HCT116 (cell line): Measurements from ENCODE around the gene NANOS2. TPM values are rescaled to one million over a fixed set of nuclear protein-coding genes. Genes with fewer than 3 reads are reported as not detected.
"Not testable (repeated sequence)": the region's sequence is repeated elsewhere in the genome, so short reads cannot be mapped to it uniquely, and the experiment has no call there.

Experiments
- ATAC-seq: fragments of 200-7000 bp; cut with Tn5 transposase; 2 replicates; pipeline ENCODE4 v1.9.1; 2020; ENCODE audit warnings: mild to moderate bottlenecking, moderate library complexity
- BruUV-seq: library from RNA; stranded (reverse); fragments of 400-500 nt; replicated peaks from 2 replicates; lab custom pipeline; 2021; lab: Mats Ljungman, UMichigan
- CTCF ChIA-PET: fragments of 300-600 bp; sonication (Branson Sonifier 250); formaldehyde crosslinking; loops from one replicate; lab custom pipeline; 2021; ENCODE audit warnings: antibody characterized with exemption; lab: Charles Lee
- POLR2A ChIA-PET: fragments of 300-600, 350-600 bp; sonication (Branson Sonifier 250); formaldehyde crosslinking; loops from one replicate; lab custom pipeline; 2021; ENCODE audit warnings: antibody characterized with exemption; lab: Charles Lee
- RAD21 ChIA-PET, 2 experiments: fragments of 300-600 bp; sonication (Branson Sonifier 250); formaldehyde crosslinking; loops; one replicate each; lab custom pipeline; 2023; ENCODE audit warnings: low total read pairs in 2 of 2; ENCODE audit not compliant: uncharacterized antibody in 2 of 2, unreplicated experiment in 2 of 2, low non-redundant PET in 1 of 2; lab: Charles Lee
- DNase-seq: peaks from one replicate; pipeline ENCODE4 v3.0.0-alpha.2; 2010; ENCODE audit warnings: low read depth, low spot score
- H2AFZ ChIP-seq: fragments of 200-600 bp; shearing (Covaris generic), sonication (generic); 2 replicates; pipeline ENCODE4 v1.6.1; 2017; ENCODE audit warnings: low read depth, mixed run types, mixed read lengths, antibody characterized with exemption, low read length; ENCODE audit not compliant: poor library complexity, severe bottlenecking
- H3K27ac ChIP-seq: 2 replicates; pipeline ENCODE4 v1.5.1; 2012; ENCODE audit warnings: low read depth, low read length
- H3K27me3 ChIP-seq: fragments of 200-600 bp; sonication (generic); 2 replicates; pipeline ENCODE4 v1.6.1; 2016; ENCODE audit warnings: mixed run types, low read length, mixed read lengths; ENCODE audit not compliant: insufficient read depth
- H3K36me3 ChIP-seq, 2 experiments: fragments of 200-500 bp in 1 of 2; fragments of 200-600 bp in 1 of 2; sonication (Bioruptor generic) in 1 of 2; sonication (generic) in 1 of 2; 2 replicates each; pipeline versions ENCODE4 v1.5.1 to v1.6.1; 2014 to 2016; ENCODE audit warnings: low read length in 2 of 2, inconsistent platforms in 1 of 2, mixed read lengths in 1 of 2, mixed run types in 1 of 2; ENCODE audit not compliant: insufficient read depth in 2 of 2, control insufficient read depth in 1 of 2
- H3K4me1 ChIP-seq, 2 experiments: fragments of 200-600 bp in 1 of 2; sonication (generic) in 1 of 2; 2 replicates each; pipeline versions ENCODE4 v1.5.1 to v1.6.1; 2012 to 2017; ENCODE audit warnings: low read length in 2 of 2, inconsistent platforms in 1 of 2, mild to moderate bottlenecking in 1 of 2, mixed read lengths in 1 of 2, mixed run types in 1 of 2, moderate library complexity in 1 of 2; ENCODE audit not compliant: insufficient read depth in 2 of 2, control insufficient read depth in 1 of 2
- H3K4me2 ChIP-seq: fragments of 200-600 bp; sonication (generic); 2 replicates; pipeline ENCODE4 v1.6.1; 2017; ENCODE audit warnings: mixed run types, low read length, mixed read lengths
- H3K4me3 ChIP-seq, 2 experiments: fragments of 200-600 bp in 1 of 2; sonication (generic) in 1 of 2; replicated peaks in 1 of 2; 2 replicates each; pipeline ENCODE4 v1.5.1; 2011 to 2016; ENCODE audit warnings: low read length in 2 of 2, control low read depth in 1 of 2, low read depth in 1 of 2, mild to moderate bottlenecking in 1 of 2, mixed read lengths in 1 of 2, mixed run types in 1 of 2
- H3K79me2 ChIP-seq: fragments of 200-600 bp; sonication (generic); 2 replicates; pipeline ENCODE4 v1.6.1; 2017; ENCODE audit warnings: mild to moderate bottlenecking, mixed run types, low read length, moderate library complexity, mixed read lengths; ENCODE audit not compliant: insufficient read depth
- H3K9ac ChIP-seq: fragments of 200-600 bp; sonication (generic); 2 replicates; pipeline ENCODE4 v1.6.1; 2016; ENCODE audit warnings: low read length, mixed read lengths
- H3K9me2 ChIP-seq: fragments of 200-600 bp; sonication (generic), shearing (Covaris generic); 2 replicates; pipeline ENCODE4 v1.6.1; 2017; ENCODE audit warnings: mixed run types, mild to moderate bottlenecking, moderate library complexity; ENCODE audit not compliant: insufficient read depth
- H3K9me3 ChIP-seq, 2 experiments: fragments of 200-500 bp in 1 of 2; fragments of 200-600 bp in 1 of 2; sonication (Bioruptor generic) in 1 of 2; sonication (generic) in 1 of 2; 2 replicates each; pipeline ENCODE4 v1.6.1; 2014 to 2017; ENCODE audit warnings: low read length in 2 of 2, mixed read lengths in 2 of 2, inconsistent platforms in 1 of 2, low read depth in 1 of 2, mild to moderate bottlenecking in 1 of 2, mixed run types in 1 of 2, moderate library complexity in 1 of 2; ENCODE audit not compliant: control insufficient read depth in 1 of 2, insufficient read depth in 1 of 2
- H4K20me1 ChIP-seq: fragments of 200-600 bp; sonication (generic), shearing (Covaris generic); 2 replicates; pipeline ENCODE4 v1.6.1; 2017; ENCODE audit warnings: mixed run types, mild to moderate bottlenecking, moderate library complexity; ENCODE audit not compliant: insufficient read depth
- SRF ChIP-seq: IDR thresholded peaks from 2 replicates; pipeline ENCODE4 v1.6.1; 2012; ENCODE audit warnings: low read depth
- ZFX ChIP-seq: fragments of 450-650 bp; IDR thresholded peaks from 2 replicates; pipeline ENCODE4 v1.6.1; 2017
- intact Hi-C: fragments of 100-400 bp; cut with micrococcal nuclease; formaldehyde crosslinking; loops from 2 replicates; pipeline ENCODE4 v1.10.0; 2022
- total RNA-seq: library from RNA; stranded (reverse); gene quantifications from one replicate; pipeline ENCODE4 v1.2.1, GENCODE V29; 2021; ENCODE audit not compliant: unreplicated experiment
- TF ChIP-seq, protein P1 (sequence below), 3 experiments: fragments of 200-600 bp in 1 of 3; sonication (generic) in 1 of 3; IDR thresholded peaks in 2 of 3; conservative IDR thresholded peaks in 1 of 3; 2 replicates each; pipeline ENCODE4 v1.5.1; 2012 to 2017; ENCODE audit warnings: low read depth in 2 of 3, low read length in 2 of 3, antibody characterized with exemption in 1 of 3, borderline replicate concordance in 1 of 3, control low read depth in 1 of 3, mild to moderate bottlenecking in 1 of 3, mixed read lengths in 1 of 3, mixed run types in 1 of 3, moderate library complexity in 1 of 3; ENCODE audit not compliant: insufficient read depth in 1 of 3

NANOS2 gene
- total RNA-seq, 1 experiment from 2014 or later, result not detected

DNA sequence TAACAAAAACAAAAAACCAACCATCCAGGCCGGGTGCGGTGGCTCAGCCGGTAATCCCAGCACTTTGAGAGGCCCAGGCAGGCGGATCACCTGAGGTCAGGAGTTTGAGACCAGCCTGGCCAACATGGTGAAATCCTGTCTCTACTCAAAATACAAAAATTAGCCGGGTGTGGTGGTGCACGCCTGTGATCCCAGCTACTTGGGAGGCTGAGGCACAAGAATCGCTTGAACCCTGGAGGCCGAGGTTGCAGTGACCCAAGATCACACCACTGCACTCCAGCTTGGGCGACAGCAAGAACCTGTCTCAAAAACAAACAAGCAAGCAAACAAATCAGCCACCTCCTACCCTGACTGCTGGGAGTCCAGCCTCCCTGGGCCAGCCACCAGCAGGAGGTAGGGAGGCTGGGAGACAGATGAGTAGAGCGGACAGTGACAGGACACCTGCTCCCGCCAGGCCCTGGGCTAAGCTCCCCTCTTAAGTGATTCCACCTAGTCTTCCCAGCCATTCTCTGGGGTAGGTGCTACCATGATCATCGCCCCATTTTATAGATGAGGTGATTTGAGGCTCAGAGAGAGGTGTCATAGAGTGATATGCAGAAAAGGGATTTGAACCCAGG is 18.5 kb downstream of the NANOS2 start:
- RAD21 ChIA-PET, H3K27me3 ChIP-seq, BruUV-seq, H3K4me2 ChIP-seq, H3K27ac ChIP-seq, CTCF ChIA-PET, H3K79me2 ChIP-seq, POLR2A ChIA-PET, H3K9me2 ChIP-seq, intact Hi-C loops, DNase-seq, H3K9me3 ChIP-seq, H3K4me1 ChIP-seq, H3K9ac ChIP-seq, H2AFZ ChIP-seq, ATAC-seq, H3K36me3 ChIP-seq, H3K4me3 ChIP-seq, H4K20me1 ChIP-seq: not testable (repeated sequence)

- Histone ChIP-seq H3K4me1 (no peaks in the 10 kb centered on the region), H3K9ac (no peak overlapping the region), H3K4me3 (no peak overlapping the region), H3K36me3 (peaks cover 0 to 3% of the 10 kb centered on the region in 2 experiments; a peak in 1 of 4 replicates), H3K27ac (no peak overlapping the region), H3K9me2 (no peaks in the 10 kb centered on the region), H3K27me3 (no peaks in the 10 kb centered on the region), H3K79me2 (no peaks in the 10 kb centered on the region), H3K9me3 (no peaks in the 10 kb centered on the region), H2AFZ (no peak overlapping the region), H4K20me1 (no peaks in the 10 kb centered on the region), H3K4me2 (no peak overlapping the region)
- ATAC-seq (no peak), DNase-seq (no peak)
- POLR2A ChIA-PET, result no interaction called here
- BruUV-seq, result no TSS peak
- RAD21 ChIA-PET, result no interaction called here
- intact Hi-C loops, result no loop called here
- TF ChIP-seq SRF (no peak), ZFX (no peak)
- TF ChIP-seq, protein P1, sequence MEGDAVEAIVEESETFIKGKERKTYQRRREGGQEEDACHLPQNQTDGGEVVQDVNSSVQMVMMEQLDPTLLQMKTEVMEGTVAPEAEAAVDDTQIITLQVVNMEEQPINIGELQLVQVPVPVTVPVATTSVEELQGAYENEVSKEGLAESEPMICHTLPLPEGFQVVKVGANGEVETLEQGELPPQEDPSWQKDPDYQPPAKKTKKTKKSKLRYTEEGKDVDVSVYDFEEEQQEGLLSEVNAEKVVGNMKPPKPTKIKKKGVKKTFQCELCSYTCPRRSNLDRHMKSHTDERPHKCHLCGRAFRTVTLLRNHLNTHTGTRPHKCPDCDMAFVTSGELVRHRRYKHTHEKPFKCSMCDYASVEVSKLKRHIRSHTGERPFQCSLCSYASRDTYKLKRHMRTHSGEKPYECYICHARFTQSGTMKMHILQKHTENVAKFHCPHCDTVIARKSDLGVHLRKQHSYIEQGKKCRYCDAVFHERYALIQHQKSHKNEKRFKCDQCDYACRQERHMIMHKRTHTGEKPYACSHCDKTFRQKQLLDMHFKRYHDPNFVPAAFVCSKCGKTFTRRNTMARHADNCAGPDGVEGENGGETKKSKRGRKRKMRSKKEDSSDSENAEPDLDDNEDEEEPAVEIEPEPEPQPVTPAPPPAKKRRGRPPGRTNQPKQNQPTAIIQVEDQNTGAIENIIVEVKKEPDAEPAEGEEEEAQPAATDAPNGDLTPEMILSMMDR (IDR thresholded peaks at IDR 0.05 in 2 of 3, conservative IDR thresholded peaks at IDR 0.05 in 1 of 3; ENCODE audit: borderline replicate concordance in 1 of 3, insufficient read depth in 1 of 3, low read depth in 2 of 3, low read length in 2 of 3), result no peak
- CTCF ChIA-PET, result no interaction called here
These were observed 19.0 kb downstream of the NANOS2 start for GRCh38 chr19:45895519-45895972.
